ENCODE data around the gene ARID1B.

ARID1B gene

GRCh38 chr6:156950084-156950483 lies 172.9 kb downstream of the ARID1B start:
- Histone ChIP-seq H3K27ac (ENCODE audit: insufficient read depth, low read length, poor library complexity, severe bottlenecking) (no peak overlapping the region), H3K9me3 (ENCODE audit: control insufficient read depth, low read length) (no peaks in the 10 kb centered on the region), H3K36me3 (ENCODE audit: control insufficient read depth, insufficient read depth, low read length) (no peaks in the 10 kb centered on the region), H3K4me3 (ENCODE audit: insufficient read depth, low read depth, low read length, poor library complexity, severe bottlenecking) (no peak overlapping the region), H3K27me3 (replicated peaks; ENCODE audit: control insufficient read depth, insufficient read depth, low read length, poor library complexity, severe bottlenecking) (no peaks in the 10 kb centered on the region), H3K4me1 (ENCODE audit: control insufficient read depth, insufficient read depth, low read length, poor library complexity, severe bottlenecking) (peaks cover 3% of the 10 kb centered on the region)
- no peak for DNase-seq

GRCh38 chr6:156950531-156950930 lies 173.4 kb downstream of the ARID1B start:
- Histone ChIP-seq H3K27ac (ENCODE audit: insufficient read depth, low read length, poor library complexity, severe bottlenecking) (no peak overlapping the region), H3K9me3 (ENCODE audit: control insufficient read depth, low read length) (no peaks in the 10 kb centered on the region), H3K36me3 (ENCODE audit: control insufficient read depth, insufficient read depth, low read length) (no peaks in the 10 kb centered on the region), H3K27me3 (replicated peaks; ENCODE audit: control insufficient read depth, insufficient read depth, low read length, poor library complexity, severe bottlenecking) (no peaks in the 10 kb centered on the region), H3K4me3 (ENCODE audit: insufficient read depth, low read depth, low read length, poor library complexity, severe bottlenecking) (no peak overlapping the region), H3K4me1 (ENCODE audit: control insufficient read depth, insufficient read depth, low read length, poor library complexity, severe bottlenecking) (peaks cover 3% of the 10 kb centered on the region)
- DNase-seq, result no peak

- Histone ChIP-seq H3K27ac (ENCODE audit: insufficient read depth, low read length, poor library complexity, severe bottlenecking) (no peak overlapping the region), H3K9me3 (ENCODE audit: control insufficient read depth, low read length) (no peaks in the 10 kb centered on the region), H3K27me3 (replicated peaks; ENCODE audit: control insufficient read depth, insufficient read depth, low read length, poor library complexity, severe bottlenecking) (no peaks in the 10 kb centered on the region), H3K36me3 (ENCODE audit: control insufficient read depth, insufficient read depth, low read length) (no peaks in the 10 kb centered on the region), H3K4me3 (ENCODE audit: insufficient read depth, low read depth, low read length, poor library complexity, severe bottlenecking) (no peak overlapping the region), H3K4me1 (ENCODE audit: control insufficient read depth, insufficient read depth, low read length, poor library complexity, severe bottlenecking) (peaks cover 3% of the 10 kb centered on the region)
- no peak for DNase-seq
These were observed 175.2 kb downstream of the ARID1B start for GRCh38 chr6:156952401-156952800.

DNA sequence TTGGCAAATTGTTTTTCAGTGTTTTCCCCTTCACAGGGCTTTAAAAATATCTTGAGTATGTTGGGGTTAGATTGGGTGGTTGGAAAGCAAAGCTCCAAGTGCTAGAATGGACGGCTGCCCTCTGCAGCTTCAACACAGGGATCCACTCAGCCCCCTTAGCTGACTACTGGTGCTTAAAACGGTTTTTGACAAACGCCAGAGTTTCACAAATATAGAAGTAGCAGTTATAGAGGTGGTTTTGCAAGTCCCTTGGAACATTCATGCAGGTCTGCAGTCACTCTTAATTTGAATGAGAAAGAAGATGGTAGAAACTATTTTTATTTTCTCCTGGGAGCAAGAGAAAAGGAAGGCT lies 175.9 kb downstream of the ARID1B start:
- no peak overlapping the region for H3K27ac ChIP-seq (ENCODE audit: insufficient read depth, low read length, poor library complexity, severe bottlenecking)
- no peaks in the 10 kb centered on the region for H3K27me3 ChIP-seq (replicated peaks; ENCODE audit: control insufficient read depth, insufficient read depth, low read length, poor library complexity, severe bottlenecking)
- no peaks in the 10 kb centered on the region for H3K36me3 ChIP-seq (ENCODE audit: control insufficient read depth, insufficient read depth, low read length)
- H3K4me3 ChIP-seq (ENCODE audit: insufficient read depth, low read depth, low read length, poor library complexity, severe bottlenecking), result no peak overlapping the region
- no peaks in the 10 kb centered on the region for H3K9me3 ChIP-seq (ENCODE audit: control insufficient read depth, low read length)
- H3K4me1 ChIP-seq (ENCODE audit: control insufficient read depth, insufficient read depth, low read length, poor library complexity, severe bottlenecking), result peaks cover 3% of the 10 kb centered on the region
- no peak for DNase-seq

- no peaks in the 10 kb centered on the region for H3K9me3 ChIP-seq (ENCODE audit: control insufficient read depth, low read length)
- H3K4me3 ChIP-seq (ENCODE audit: insufficient read depth, low read depth, low read length, poor library complexity, severe bottlenecking), result no peak overlapping the region
- no peaks in the 10 kb centered on the region for H3K27me3 ChIP-seq (replicated peaks; ENCODE audit: control insufficient read depth, insufficient read depth, low read length, poor library complexity, severe bottlenecking)
- no peak overlapping the region for H3K27ac ChIP-seq (ENCODE audit: insufficient read depth, low read length, poor library complexity, severe bottlenecking)
- peak in 1 of 3 donors; percentile 8 for DNase-seq
- no peaks in the 10 kb centered on the region for H3K36me3 ChIP-seq (ENCODE audit: control insufficient read depth, insufficient read depth, low read length)
- H3K4me1 ChIP-seq (ENCODE audit: control insufficient read depth, insufficient read depth, low read length, poor library complexity, severe bottlenecking), result peaks cover 3% of the 10 kb centered on the region
These were observed 176.4 kb downstream of the ARID1B start for GRCh38 chr6:156953479-156954146.

GRCh38 chr6:156954191-156954590 lies 177.0 kb downstream of the ARID1B start:
- Histone ChIP-seq H3K9me3 (ENCODE audit: control insufficient read depth, low read length) (no peaks in the 10 kb centered on the region), H3K4me3 (ENCODE audit: insufficient read depth, low read depth, low read length, poor library complexity, severe bottlenecking) (no peak overlapping the region), H3K36me3 (ENCODE audit: control insufficient read depth, insufficient read depth, low read length) (no peaks in the 10 kb centered on the region), H3K4me1 (ENCODE audit: control insufficient read depth, insufficient read depth, low read length, poor library complexity, severe bottlenecking) (peaks cover 3% of the 10 kb centered on the region), H3K27me3 (replicated peaks; ENCODE audit: control insufficient read depth, insufficient read depth, low read length, poor library complexity, severe bottlenecking) (no peaks in the 10 kb centered on the region), H3K27ac (ENCODE audit: insufficient read depth, low read length, poor library complexity, severe bottlenecking) (no peak overlapping the region)
- no peak for DNase-seq

DNA sequence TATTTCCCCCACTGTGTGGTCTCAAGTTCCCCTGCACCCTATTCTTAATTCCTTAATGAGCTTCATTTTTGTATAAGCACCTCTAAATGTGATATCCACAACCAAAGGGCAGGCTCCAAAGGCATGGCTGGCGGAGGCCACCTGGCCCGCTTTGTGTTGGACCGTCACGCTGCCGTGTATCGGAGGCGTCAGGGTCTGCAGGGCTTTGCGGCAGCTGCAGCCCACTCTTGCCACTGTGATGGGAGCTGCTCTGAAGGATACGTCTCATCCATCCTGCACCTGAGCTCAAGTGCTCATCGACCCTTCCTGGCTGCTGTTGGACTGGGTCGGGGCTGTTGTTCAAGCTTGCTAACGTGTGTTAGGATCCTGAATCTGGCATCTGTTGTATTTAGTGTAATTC lies 177.6 kb downstream of the ARID1B start:
- H3K4me3 ChIP-seq (ENCODE audit: insufficient read depth, low read depth, low read length, poor library complexity, severe bottlenecking), result no peak overlapping the region
- no peaks in the 10 kb centered on the region for H3K27me3 ChIP-seq (replicated peaks; ENCODE audit: control insufficient read depth, insufficient read depth, low read length, poor library complexity, severe bottlenecking)
- DNase-seq, result no peak
- no peaks in the 10 kb centered on the region for H3K36me3 ChIP-seq (ENCODE audit: control insufficient read depth, insufficient read depth, low read length)
- H3K27ac ChIP-seq (ENCODE audit: insufficient read depth, low read length, poor library complexity, severe bottlenecking), result no peak overlapping the region
- H3K9me3 ChIP-seq (ENCODE audit: control insufficient read depth, low read length), result no peaks in the 10 kb centered on the region
- peaks cover 3% of the 10 kb centered on the region for H3K4me1 ChIP-seq (ENCODE audit: control insufficient read depth, insufficient read depth, low read length, poor library complexity, severe bottlenecking)

GRCh38 chr6:156955494-156956183 lies 178.5 kb downstream of the ARID1B start:
- no peak overlapping the region for H3K27ac ChIP-seq (ENCODE audit: insufficient read depth, low read length, poor library complexity, severe bottlenecking)

GRCh38 chr6:156956286-156956685 lies 179.1 kb downstream of the ARID1B start:
- Histone ChIP-seq H3K27ac (ENCODE audit: insufficient read depth, low read length, poor library complexity, severe bottlenecking) (no peak overlapping the region), H3K4me3 (ENCODE audit: insufficient read depth, low read depth, low read length, poor library complexity, severe bottlenecking) (no peak overlapping the region), H3K36me3 (ENCODE audit: control insufficient read depth, insufficient read depth, low read length) (no peaks in the 10 kb centered on the region), H3K9me3 (ENCODE audit: control insufficient read depth, low read length) (no peaks in the 10 kb centered on the region), H3K27me3 (replicated peaks; ENCODE audit: control insufficient read depth, insufficient read depth, low read length, poor library complexity, severe bottlenecking) (no peaks in the 10 kb centered on the region), H3K4me1 (ENCODE audit: control insufficient read depth, insufficient read depth, low read length, poor library complexity, severe bottlenecking) (peaks cover 3% of the 10 kb centered on the region)
- no peak for DNase-seq

More at GRCh38 chr6:156955494-156956183, 178.5 kb downstream of the ARID1B start:
- Histone ChIP-seq H3K4me3 (ENCODE audit: insufficient read depth, low read depth, low read length, poor library complexity, severe bottlenecking) (no peak overlapping the region), H3K36me3 (ENCODE audit: control insufficient read depth, insufficient read depth, low read length) (no peaks in the 10 kb centered on the region), H3K27me3 (replicated peaks; ENCODE audit: control insufficient read depth, insufficient read depth, low read length, poor library complexity, severe bottlenecking) (no peaks in the 10 kb centered on the region), H3K4me1 (ENCODE audit: control insufficient read depth, insufficient read depth, low read length, poor library complexity, severe bottlenecking) (peaks cover 3% of the 10 kb centered on the region), H3K9me3 (ENCODE audit: control insufficient read depth, low read length) (no peaks in the 10 kb centered on the region)
- no peak for DNase-seq

- Histone ChIP-seq H3K27ac (ENCODE audit: insufficient read depth, low read length, poor library complexity, severe bottlenecking) (no peak overlapping the region), H3K27me3 (replicated peaks; ENCODE audit: control insufficient read depth, insufficient read depth, low read length, poor library complexity, severe bottlenecking) (no peaks in the 10 kb centered on the region)
These were observed 180.9 kb downstream of the ARID1B start for GRCh38 chr6:156957931-156958547.

More at GRCh38 chr6:156957931-156958547, 180.9 kb downstream of the ARID1B start:
- H3K9me3 ChIP-seq (ENCODE audit: control insufficient read depth, low read length), result no peaks in the 10 kb centered on the region
- no peaks in the 10 kb centered on the region for H3K36me3 ChIP-seq (ENCODE audit: control insufficient read depth, insufficient read depth, low read length)
- no peaks in the 10 kb centered on the region for H3K4me1 ChIP-seq (ENCODE audit: control insufficient read depth, insufficient read depth, low read length, poor library complexity, severe bottlenecking)
- DNase-seq, result no peak
- H3K4me3 ChIP-seq (ENCODE audit: insufficient read depth, low read depth, low read length, poor library complexity, severe bottlenecking), result no peak overlapping the region
